Measurements from ENCODE around the gene COL16A1. TPM values are rescaled to one million over a fixed set of nuclear protein-coding genes. Genes with fewer than 3 reads are reported as not detected.

COL16A1 gene
- total RNA-seq, 2 donors from 2014 or later = 7.4 to 9.9 TPM

DNA sequence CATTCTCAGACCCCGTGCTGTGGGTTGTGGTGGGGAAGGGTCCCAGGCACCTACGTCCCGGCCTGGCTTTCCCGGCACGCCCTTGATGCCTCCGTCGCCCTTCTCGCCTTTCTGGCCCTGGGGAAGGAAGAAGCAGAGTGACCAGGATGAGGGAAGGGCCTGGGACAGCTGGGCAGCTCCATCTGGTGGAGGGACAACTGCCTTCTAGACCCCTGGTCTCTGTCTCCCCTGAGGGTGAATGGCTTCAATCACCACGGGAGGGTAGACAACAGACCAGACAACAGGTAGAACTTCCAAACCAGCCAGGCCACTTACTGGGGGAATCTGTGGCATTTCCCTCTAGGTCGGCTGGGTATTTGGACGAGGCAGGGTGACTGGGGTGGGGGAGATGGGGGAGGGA lies 11.9 kb downstream of the COL16A1 start:
- Mint-ChIP-seq H3K4me3 (no peak overlapping the region), H3K27ac (no peak overlapping the region), H3K4me1 (no peaks in the 10 kb centered on the region), H3K36me3 (ENCODE audit: low read depth) (no peaks in the 10 kb centered on the region), H3K9me3 (no peaks in the 10 kb centered on the region), H3K27me3 (ENCODE audit: insufficient read depth) (no peaks in the 10 kb centered on the region)
- no peak for DNase-seq
- Histone ChIP-seq H3K4me1 (ENCODE audit: control insufficient read depth, insufficient read depth, low read length) (no peaks in the 10 kb centered on the region), H3K36me3 (ENCODE audit: control insufficient read depth, insufficient read depth, low read length) (no peaks in the 10 kb centered on the region), H3K4me3 (ENCODE audit: low read length) (no peak overlapping the region), H3K27ac (ENCODE audit: low read depth, low read length) (no peak overlapping the region), H3K9me3 (ENCODE audit: control insufficient read depth, low read length) (no peaks in the 10 kb centered on the region), H3K27me3 (ENCODE audit: control insufficient read depth, insufficient read depth, low read length, poor library complexity, severe bottlenecking) (no peaks in the 10 kb centered on the region), H3K9ac (ENCODE audit: extremely low read depth, low read length, poor library complexity, severe bottlenecking) (no peak overlapping the region)
- WGBS, 2 experiments (ENCODE audit: insufficient coverage in 1 of 2, insufficient read length in 1 of 2) = 87 to 91% methylated on average over 4 to 11 of the region's 11 CpGs
- TF ChIP-seq, protein P1, sequence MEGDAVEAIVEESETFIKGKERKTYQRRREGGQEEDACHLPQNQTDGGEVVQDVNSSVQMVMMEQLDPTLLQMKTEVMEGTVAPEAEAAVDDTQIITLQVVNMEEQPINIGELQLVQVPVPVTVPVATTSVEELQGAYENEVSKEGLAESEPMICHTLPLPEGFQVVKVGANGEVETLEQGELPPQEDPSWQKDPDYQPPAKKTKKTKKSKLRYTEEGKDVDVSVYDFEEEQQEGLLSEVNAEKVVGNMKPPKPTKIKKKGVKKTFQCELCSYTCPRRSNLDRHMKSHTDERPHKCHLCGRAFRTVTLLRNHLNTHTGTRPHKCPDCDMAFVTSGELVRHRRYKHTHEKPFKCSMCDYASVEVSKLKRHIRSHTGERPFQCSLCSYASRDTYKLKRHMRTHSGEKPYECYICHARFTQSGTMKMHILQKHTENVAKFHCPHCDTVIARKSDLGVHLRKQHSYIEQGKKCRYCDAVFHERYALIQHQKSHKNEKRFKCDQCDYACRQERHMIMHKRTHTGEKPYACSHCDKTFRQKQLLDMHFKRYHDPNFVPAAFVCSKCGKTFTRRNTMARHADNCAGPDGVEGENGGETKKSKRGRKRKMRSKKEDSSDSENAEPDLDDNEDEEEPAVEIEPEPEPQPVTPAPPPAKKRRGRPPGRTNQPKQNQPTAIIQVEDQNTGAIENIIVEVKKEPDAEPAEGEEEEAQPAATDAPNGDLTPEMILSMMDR (conservative IDR thresholded peaks at IDR 0.05) = peak; percentile 56

DNA sequence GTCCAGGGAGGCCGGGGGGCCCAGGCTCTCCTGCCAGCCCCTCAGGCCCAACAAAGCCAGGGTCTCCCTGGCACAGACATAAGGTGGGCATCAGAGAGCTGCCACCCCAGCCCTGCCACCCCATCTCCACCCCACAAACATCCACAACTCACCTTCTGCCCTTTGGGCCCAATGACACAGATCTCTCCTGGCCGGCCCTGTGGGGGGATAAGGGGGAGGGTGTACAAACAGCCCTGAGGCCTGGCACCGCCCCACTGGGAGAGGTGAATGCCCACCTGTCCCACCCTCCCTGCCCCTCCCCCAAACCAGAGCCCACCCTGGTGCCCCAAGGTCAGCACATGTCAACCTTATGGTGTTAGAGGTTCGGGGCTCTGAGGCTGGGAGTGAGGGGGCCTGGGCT lies 12.4 kb downstream of the COL16A1 start:
- Mint-ChIP-seq H3K9me3 (no peaks in the 10 kb centered on the region), H3K4me1 (no peaks in the 10 kb centered on the region), H3K27ac (no peak overlapping the region), H3K4me3 (no peak overlapping the region), H3K36me3 (ENCODE audit: low read depth) (no peaks in the 10 kb centered on the region), H3K27me3 (ENCODE audit: insufficient read depth) (no peaks in the 10 kb centered on the region)
- Histone ChIP-seq H3K4me1 (ENCODE audit: control insufficient read depth, insufficient read depth, low read length) (no peaks in the 10 kb centered on the region), H3K36me3 (ENCODE audit: control insufficient read depth, insufficient read depth, low read length) (no peaks in the 10 kb centered on the region), H3K4me3 (ENCODE audit: low read length) (no peak overlapping the region), H3K27me3 (ENCODE audit: control insufficient read depth, insufficient read depth, low read length, poor library complexity, severe bottlenecking) (no peaks in the 10 kb centered on the region), H3K9me3 (ENCODE audit: control insufficient read depth, low read length) (no peaks in the 10 kb centered on the region), H3K27ac (ENCODE audit: low read depth, low read length) (no peak overlapping the region), H3K9ac (ENCODE audit: extremely low read depth, low read length, poor library complexity, severe bottlenecking) (no peak overlapping the region)
- TF ChIP-seq, protein P1 (conservative IDR thresholded peaks at IDR 0.05) = no peak
- 95% methylated on average over 3 of the region's 4 CpGs; no CpG with 5 or more reads in 1 of the 2 experiments for WGBS, 2 experiments (ENCODE audit: insufficient coverage in 1 of 2, insufficient read length in 1 of 2)
- no peak for DNase-seq

GRCh38 chr1:31690921-31691320 lies 12.9 kb downstream of the COL16A1 start:
- H3K4me1 Mint-ChIP-seq = no peaks in the 10 kb centered on the region

More at GRCh38 chr1:31690921-31691320, 12.9 kb downstream of the COL16A1 start:
- TF ChIP-seq, protein P1 (conservative IDR thresholded peaks at IDR 0.05) = no peak
- Mint-ChIP-seq H3K9me3 (no peaks in the 10 kb centered on the region), H3K27me3 (ENCODE audit: insufficient read depth) (no peaks in the 10 kb centered on the region), H3K36me3 (ENCODE audit: low read depth) (no peaks in the 10 kb centered on the region), H3K27ac (no peak overlapping the region), H3K4me3 (no peak overlapping the region)
- Histone ChIP-seq H3K27ac (ENCODE audit: low read depth, low read length) (no peak overlapping the region), H3K4me3 (ENCODE audit: low read length) (no peak overlapping the region), H3K27me3 (ENCODE audit: control insufficient read depth, insufficient read depth, low read length, poor library complexity, severe bottlenecking) (no peaks in the 10 kb centered on the region), H3K4me1 (ENCODE audit: control insufficient read depth, insufficient read depth, low read length) (no peaks in the 10 kb centered on the region), H3K9me3 (ENCODE audit: control insufficient read depth, low read length) (no peaks in the 10 kb centered on the region), H3K36me3 (ENCODE audit: control insufficient read depth, insufficient read depth, low read length) (no peaks in the 10 kb centered on the region), H3K9ac (ENCODE audit: extremely low read depth, low read length, poor library complexity, severe bottlenecking) (no peak overlapping the region)
- 82 to 100% methylated on average over 4 to 10 of the region's 10 CpGs for WGBS, 2 experiments (ENCODE audit: insufficient coverage in 1 of 2, insufficient read length in 1 of 2)
- no peak for DNase-seq

All from endodermal cell (in vitro differentiated cells).